Tibial nerve (tissue), 4 donors: ENCODE results near the gene NFIA.

Experiments used
- EP300 ChIP-seq, 2 donors: sonication (generic); formaldehyde crosslinking; IDR thresholded peaks; one replicate each; pipeline ENCODE4 v1.6.1; 2017; ENCODE audit warnings: antibody characterized with exemption in 2 of 2, mild to moderate bottlenecking in 1 of 2
- POLR2A ChIP-seq, 2 donors: fragments of 450-650 bp; IDR thresholded peaks; one replicate each; pipeline ENCODE4 v1.6.1; 2017; ENCODE audit warnings: antibody characterized with exemption in 2 of 2, mild to moderate bottlenecking in 2 of 2, moderate library complexity in 2 of 2
- TF ChIP-seq, protein P1 (sequence below), 5 experiments: fragments of 200-600 bp in 3 of 5; fragments of 450-650 bp in 2 of 5; sonication (generic) in 3 of 5; IDR thresholded peaks; one replicate each; pipeline ENCODE4 v1.5.1; 2016 to 2019; ENCODE audit warnings: antibody characterized with exemption in 5 of 5, mild to moderate bottlenecking in 3 of 5, moderate library complexity in 2 of 5

DNA sequence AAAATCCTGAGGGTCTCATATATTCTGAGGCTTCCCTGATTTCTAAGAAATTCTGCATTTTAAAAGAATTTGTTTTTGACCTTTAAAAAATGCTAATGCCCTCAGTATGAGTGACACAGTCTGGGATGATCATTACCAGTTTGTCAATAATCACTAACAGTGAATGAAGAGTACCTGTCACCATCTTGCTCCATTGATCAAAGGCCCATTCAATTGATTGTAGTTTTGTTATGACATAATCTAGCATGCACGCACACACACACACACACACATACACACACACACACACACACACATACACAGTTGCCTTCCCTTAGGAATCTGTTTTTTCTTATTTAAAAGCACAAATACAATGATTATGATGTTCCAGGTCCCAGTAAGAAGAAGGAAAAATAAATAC is 250.4 kb downstream of the NFIA start:
- TF ChIP-seq POLR2A (IDR thresholded peaks at IDR 0.05) = no peak
- no peak for TF ChIP-seq EP300 (IDR thresholded peaks at IDR 0.05)
- TF ChIP-seq, protein P1, sequence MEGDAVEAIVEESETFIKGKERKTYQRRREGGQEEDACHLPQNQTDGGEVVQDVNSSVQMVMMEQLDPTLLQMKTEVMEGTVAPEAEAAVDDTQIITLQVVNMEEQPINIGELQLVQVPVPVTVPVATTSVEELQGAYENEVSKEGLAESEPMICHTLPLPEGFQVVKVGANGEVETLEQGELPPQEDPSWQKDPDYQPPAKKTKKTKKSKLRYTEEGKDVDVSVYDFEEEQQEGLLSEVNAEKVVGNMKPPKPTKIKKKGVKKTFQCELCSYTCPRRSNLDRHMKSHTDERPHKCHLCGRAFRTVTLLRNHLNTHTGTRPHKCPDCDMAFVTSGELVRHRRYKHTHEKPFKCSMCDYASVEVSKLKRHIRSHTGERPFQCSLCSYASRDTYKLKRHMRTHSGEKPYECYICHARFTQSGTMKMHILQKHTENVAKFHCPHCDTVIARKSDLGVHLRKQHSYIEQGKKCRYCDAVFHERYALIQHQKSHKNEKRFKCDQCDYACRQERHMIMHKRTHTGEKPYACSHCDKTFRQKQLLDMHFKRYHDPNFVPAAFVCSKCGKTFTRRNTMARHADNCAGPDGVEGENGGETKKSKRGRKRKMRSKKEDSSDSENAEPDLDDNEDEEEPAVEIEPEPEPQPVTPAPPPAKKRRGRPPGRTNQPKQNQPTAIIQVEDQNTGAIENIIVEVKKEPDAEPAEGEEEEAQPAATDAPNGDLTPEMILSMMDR (IDR thresholded peaks at IDR 0.05) = no peak
